Measurements from ENCODE around the gene HMOX2. TPM values are rescaled to one million over a fixed set of nuclear protein-coding genes. Genes with fewer than 3 reads are reported as not detected.

HMOX2 gene
- total and polyA plus RNA-seq, 2 of the 13 experiments (the other 11 are each of a cell fraction or from before 2014, with no cell fraction given), result 60.3 to 70.4 TPM

DNA sequence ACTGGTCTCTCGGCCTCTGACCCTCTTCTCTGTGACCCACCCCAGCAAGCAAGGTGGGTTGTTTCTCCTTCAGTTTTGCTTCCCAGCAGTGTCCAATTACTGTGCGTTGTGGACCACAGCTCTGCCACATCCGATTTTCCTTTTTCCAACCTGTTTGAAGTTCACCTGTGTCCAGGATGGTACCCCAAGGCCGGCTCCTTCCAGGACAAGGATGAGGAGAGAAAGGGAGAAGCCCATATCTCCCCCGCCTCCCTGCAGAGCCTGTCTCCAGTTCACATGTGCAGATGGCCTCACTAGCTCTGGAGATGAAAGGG lies 15.3 kb upstream of the HMOX2 start (continued):
- TF ChIP-seq, protein P1, sequence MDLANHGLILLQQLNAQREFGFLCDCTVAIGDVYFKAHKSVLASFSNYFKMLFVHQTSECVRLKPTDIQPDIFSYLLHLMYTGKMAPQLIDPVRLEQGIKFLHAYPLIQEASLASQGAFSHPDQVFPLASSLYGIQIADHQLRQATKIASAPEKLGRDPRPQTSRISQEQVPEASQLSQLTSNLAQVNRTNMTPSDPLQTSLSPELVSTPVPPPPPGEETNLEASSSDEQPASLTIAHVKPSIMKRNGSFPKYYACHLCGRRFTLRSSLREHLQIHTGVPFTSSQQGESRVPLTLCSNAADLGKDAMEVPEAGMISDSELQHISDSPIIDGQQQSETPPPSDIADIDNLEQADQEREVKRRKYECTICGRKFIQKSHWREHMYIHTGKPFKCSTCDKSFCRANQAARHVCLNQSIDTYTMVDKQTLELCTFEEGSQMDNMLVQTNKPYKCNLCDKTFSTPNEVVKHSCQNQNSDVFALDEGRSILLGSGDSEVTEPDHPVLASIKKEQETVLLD (CRISPR knock-in tag; IDR thresholded peaks at IDR 0.05; ENCODE audit: low read depth), result no peak
- no peak for TF ChIP-seq ZNF777 (CRISPR knock-in tag; IDR thresholded peaks at IDR 0.05)
- TF ChIP-seq THAP11 (CRISPR knock-in tag; IDR thresholded peaks at IDR 0.05), result no peak
- TF ChIP-seq BORCS8-MEF2B (CRISPR knock-in tag; IDR thresholded peaks at IDR 0.05), result no peak
- TF ChIP-seq ZNF616 (CRISPR knock-in tag; IDR thresholded peaks at IDR 0.05; ENCODE audit: low read depth), result no peak
- TF ChIP-seq ZNF776 (CRISPR knock-in tag; IDR thresholded peaks at IDR 0.05), result no peak
- TF ChIP-seq, protein P2, sequence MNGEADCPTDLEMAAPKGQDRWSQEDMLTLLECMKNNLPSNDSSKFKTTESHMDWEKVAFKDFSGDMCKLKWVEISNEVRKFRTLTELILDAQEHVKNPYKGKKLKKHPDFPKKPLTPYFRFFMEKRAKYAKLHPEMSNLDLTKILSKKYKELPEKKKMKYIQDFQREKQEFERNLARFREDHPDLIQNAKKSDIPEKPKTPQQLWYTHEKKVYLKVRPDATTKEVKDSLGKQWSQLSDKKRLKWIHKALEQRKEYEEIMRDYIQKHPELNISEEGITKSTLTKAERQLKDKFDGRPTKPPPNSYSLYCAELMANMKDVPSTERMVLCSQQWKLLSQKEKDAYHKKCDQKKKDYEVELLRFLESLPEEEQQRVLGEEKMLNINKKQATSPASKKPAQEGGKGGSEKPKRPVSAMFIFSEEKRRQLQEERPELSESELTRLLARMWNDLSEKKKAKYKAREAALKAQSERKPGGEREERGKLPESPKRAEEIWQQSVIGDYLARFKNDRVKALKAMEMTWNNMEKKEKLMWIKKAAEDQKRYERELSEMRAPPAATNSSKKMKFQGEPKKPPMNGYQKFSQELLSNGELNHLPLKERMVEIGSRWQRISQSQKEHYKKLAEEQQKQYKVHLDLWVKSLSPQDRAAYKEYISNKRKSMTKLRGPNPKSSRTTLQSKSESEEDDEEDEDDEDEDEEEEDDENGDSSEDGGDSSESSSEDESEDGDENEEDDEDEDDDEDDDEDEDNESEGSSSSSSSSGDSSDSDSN (CRISPR knock-in tag; IDR thresholded peaks at IDR 0.05), result no peak
- TF ChIP-seq ONECUT2 (CRISPR knock-in tag; IDR thresholded peaks at IDR 0.05), result no peak
- TF ChIP-seq ZNF572 (CRISPR knock-in tag; IDR thresholded peaks at IDR 0.05), result peak; percentile 86; the same call in 1 of the 2 replicates
- TF ChIP-seq HMGXB4 (CRISPR knock-in tag; IDR thresholded peaks at IDR 0.05; ENCODE audit: borderline replicate concordance in 1 of 2, low read depth in 1 of 2), result no peak
- TF ChIP-seq ZNF770 (CRISPR knock-in tag; IDR thresholded peaks at IDR 0.05), result peak; percentile 53; the same call in 1 of the 2 replicates
- no peak for TF ChIP-seq ZNF362 (CRISPR knock-in tag; IDR thresholded peaks at IDR 0.05; ENCODE audit: borderline replicate concordance)
- no peak for TF ChIP-seq KDM3A (CRISPR knock-in tag; IDR thresholded peaks at IDR 0.05; ENCODE audit: low read depth)
- TF ChIP-seq MYPOP (CRISPR knock-in tag; IDR thresholded peaks at IDR 0.05), result peak; percentile 0; the same call in 1 of the 2 replicates
- no peak for TF ChIP-seq KMT2A (CRISPR knock-in tag; IDR thresholded peaks at IDR 0.05)
- no peak for TF ChIP-seq ZNF451 (CRISPR knock-in tag; IDR thresholded peaks at IDR 0.05)
- TF ChIP-seq ZNF710 (CRISPR knock-in tag; IDR thresholded peaks at IDR 0.05; ENCODE audit: borderline replicate concordance), result no peak
